NCI-H1436 (cell line): ENCODE data around the gene CLRN3.

Experiments
- DNase-seq: peaks from one replicate; lab custom pipeline; 2025; lab: John Stamatoyannopoulos, UW

Gene CLRN3, protein sequence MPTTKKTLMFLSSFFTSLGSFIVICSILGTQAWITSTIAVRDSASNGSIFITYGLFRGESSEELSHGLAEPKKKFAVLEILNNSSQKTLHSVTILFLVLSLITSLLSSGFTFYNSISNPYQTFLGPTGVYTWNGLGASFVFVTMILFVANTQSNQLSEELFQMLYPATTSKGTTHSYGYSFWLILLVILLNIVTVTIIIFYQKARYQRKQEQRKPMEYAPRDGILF

DNA sequence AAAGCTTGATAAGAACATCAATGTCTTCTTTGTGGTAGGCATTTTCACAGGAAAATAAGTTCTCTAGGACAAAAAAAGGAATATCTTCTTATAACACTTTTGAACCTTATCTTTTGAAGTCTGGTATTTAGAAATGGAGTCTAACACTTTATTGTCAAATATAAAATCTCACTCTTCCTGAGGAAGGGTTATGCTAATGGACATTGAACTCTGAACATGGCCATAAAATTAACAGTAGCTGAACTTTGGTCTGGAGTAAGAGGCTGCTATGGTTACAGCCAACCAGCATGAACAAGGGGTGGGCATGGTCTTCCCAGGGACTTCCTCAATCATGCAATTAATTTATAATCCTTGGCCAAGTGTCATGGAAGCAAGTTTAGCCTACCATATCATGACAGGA lies at the start of gene CLRN3:
Gene CLRN3 (minus strand): TSS at position 199 of the 400 bp plus-strand sequence. CDS start 157 bp downstream, at position 42.
- no peak for DNase-seq

DNA sequence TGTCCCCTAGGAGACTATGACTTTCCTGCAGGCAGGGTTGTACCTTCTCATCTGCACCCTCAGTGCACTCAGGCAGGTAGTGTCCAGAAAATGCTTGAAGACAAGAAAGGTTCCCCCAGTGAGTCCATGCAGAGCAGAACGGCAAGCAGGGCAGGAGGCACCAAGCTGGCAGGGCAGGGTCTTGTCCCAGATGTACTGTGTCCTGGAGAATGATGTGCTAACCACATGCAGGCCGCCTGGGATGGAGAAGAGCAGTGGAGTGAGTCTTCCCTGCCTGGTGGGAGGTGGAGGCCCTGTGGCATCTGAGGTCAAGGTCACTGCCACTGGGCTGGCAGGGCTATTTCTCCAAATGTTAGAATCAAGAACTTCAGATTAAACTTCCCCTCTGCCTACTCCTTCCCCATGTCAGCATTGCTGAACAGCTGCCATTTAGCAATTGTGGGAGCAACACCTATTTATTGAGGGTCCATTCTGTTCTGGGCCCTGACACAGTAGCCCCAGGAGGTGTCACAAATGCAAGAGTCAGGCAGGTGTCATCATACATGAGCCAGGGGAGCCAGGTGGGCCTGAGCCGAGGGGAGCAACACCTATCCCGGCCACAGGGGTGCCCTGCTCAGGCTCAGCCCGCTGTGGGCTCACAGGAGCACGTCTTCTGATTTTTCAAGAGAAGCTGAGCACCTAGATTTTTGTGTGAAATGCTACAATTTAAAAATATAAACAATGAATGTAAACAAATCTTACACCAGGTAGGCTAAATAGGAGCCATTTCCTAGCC lies 48.3 kb upstream of the CLRN3 start:
- DNase-seq, result no peak

DNA sequence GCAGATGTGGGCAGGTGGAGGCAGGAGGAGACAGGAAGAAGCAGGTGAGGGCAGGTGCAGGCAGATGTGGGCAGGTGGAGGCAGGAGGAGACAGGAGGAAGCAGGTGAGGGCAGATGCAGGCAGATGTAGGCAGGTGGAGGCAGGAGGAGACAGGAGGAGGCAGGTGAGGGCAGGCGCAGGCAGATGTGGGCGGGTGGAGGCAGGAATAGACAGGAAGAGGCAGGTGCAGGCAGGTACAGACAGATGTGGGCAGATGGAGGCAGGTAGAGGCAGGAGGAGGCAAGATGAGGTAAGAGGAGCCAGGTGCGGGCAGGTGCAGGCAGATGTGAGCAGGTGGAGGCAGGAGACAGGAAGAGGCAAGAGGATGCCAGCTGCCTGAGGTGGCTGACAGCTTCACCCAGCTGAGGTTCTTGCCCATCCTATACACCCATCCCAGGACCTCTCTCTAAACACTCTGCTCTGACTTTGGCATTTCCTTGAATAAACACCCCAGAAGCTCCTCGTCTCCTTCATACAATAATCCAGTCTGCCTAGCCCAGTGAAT lies 47.1 kb upstream of the CLRN3 start:
- no peak for DNase-seq

- DNase-seq, result no peak
Measured at GRCh38 chr10:127937915-127938463, 45.2 kb upstream of the CLRN3 start.

- DNase-seq, result no peak
Measured at GRCh38 chr10:127937069-127937468, 44.3 kb upstream of the CLRN3 start.

- no peak for DNase-seq
Measured at GRCh38 chr10:127935071-127935561, 42.4 kb upstream of the CLRN3 start.

- DNase-seq, result no peak
Measured at GRCh38 chr10:127934383-127934782, 41.6 kb upstream of the CLRN3 start.

GRCh38 chr10:127933271-127933670 lies 40.5 kb upstream of the CLRN3 start:
- no peak for DNase-seq

DNA sequence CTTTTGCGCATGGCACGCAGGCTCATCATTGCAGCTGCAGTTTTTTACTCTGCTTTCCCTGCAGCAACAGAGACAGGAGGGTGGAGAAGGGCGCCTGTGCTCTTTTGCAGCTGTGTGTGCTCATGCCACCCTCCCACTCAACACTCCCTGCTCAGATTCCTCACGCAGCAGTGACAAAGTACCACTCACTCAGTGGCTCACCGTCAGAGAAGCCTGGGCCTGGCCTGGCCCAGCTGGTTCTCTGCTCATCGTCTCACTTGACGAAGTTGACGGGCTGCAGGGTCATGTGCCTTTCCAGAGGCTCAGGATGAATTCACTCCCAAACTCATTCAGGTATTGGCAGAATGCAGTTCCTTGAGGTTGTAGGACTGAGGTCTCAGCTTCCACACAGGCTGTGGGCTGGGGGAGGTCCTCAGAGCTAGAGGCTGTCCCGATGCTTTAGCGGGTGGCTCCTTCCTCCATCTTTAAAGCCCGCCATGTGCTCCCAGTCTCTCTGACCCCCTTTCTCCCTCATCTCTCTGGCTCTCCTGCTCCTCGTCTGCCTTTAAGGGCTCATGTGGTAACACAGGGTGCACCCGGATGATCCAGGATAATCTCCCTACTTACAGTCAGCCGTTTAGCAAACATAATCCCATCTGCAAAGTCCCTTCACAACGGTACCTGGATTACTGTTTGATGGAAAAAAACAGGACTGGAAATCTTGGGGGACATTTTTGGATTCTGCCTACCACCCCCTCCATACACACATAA lies 40.0 kb upstream of the CLRN3 start:
- DNase-seq, result no peak

GRCh38 chr10:127928021-127928806 lies 35.5 kb upstream of the CLRN3 start:
- no peak for DNase-seq

DNA sequence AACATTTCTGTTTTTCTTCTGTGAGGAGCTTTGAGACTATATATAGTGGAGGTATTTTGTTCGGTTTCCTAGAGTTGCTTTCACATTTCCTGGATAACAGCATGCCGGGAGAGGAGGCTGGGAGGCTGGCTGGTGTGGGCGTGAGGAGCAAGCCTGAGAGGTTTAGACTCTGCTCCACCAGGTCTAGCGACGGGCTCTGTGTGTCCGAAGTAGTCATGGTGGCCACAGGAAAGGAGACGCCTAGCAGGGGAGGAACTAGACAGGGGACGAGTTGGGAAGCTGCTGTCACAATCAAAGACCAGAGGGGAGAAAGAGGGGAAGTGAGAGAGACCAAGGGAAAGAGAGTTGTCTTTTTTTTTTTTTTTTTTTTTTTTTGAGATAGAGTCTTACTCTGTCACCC lies 33.7 kb upstream of the CLRN3 start:
- no peak for DNase-seq

DNA sequence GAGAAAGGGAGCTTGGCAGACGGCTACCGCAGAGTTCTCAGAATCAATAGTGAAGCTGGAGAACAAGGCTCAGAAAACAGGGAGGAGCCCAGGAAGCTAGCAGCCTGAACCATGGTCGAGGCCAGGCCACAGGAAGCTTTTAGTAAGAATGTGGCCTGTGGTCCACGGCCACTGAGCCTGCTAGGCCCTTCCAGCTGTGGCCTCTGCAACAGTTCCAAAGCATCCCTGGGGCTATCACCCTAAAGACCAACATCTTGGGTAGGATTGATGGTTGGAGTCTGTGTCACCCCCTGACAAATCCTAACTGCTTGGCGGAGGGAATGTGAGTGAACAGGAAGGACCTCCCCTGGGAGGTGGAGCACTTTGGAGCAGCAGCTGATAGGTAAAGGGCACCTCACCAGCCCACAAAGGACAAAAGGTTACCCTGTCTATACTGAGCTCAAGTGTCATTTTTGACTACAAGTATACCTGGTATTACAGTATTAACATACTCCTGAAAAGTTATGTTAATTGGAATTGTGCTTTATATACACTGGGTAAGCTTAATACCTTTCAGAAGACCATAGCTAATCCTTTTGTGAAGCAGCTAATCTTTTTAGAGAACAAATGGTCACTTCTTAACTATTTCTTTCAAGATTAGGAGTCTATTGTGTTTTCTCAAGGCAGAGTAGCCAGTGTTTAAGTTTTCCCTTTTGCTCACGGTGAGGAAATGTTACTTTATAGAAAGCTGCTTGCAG lies 32.9 kb upstream of the CLRN3 start:
- no peak for DNase-seq

DNA sequence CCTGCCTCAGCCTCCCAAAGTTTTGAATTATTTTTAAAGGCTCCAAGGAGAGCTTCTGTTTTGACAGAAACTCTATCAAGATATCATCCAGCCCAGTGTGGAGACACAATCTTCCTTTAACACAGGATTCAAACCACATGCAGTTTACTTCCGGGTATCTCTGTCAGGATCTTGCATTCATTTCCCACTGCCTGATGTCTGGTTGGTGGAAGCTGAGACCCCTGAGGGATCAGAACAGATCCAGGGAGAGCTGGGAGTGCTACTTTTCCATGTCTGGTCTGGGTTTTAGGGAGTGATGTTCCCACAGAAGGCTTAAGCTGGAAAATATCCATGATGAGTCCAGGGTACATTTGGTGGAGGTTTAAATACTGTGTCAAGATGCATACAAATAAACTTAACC lies 30.9 kb upstream of the CLRN3 start:
- no peak for DNase-seq

GRCh38 chr10:127922675-127923366 lies 30.1 kb upstream of the CLRN3 start:
- no peak for DNase-seq

GRCh38 chr10:127922206-127922605 lies 29.5 kb upstream of the CLRN3 start:
- no peak for DNase-seq

GRCh38 chr10:127921753-127922145 lies 29.0 kb upstream of the CLRN3 start:
- no peak for DNase-seq

- no peak for DNase-seq
Measured at GRCh38 chr10:127921075-127921752, 28.5 kb upstream of the CLRN3 start.

- DNase-seq, result no peak
Measured at GRCh38 chr10:127920306-127921074, 27.7 kb upstream of the CLRN3 start.
